ENCODE results near the gene R3HDM2.

R3HDM2 gene

DNA sequence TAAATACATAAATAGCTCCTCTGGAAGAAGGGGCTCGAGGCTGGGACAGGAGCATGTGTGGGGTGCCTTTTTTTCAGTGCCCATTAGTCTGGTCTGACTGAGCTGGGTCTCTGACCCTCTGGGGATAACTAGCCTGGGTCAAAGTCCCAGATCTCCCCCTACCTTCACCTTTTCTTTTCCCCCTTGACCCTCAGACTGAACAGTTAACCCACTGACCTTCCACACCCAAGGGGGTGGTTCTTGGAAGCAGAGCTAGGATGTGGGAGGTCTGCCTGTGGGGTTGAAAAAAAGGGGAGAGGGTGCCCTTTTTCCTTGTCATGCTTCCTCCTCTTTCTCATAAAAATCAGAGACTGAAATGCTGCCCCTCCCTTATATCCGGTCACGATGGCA lies 27.8 kb upstream of the R3HDM2 start:
- TF ChIP-seq CTCF (conservative IDR thresholded peaks at IDR 0.05; ENCODE audit: low read depth, low read length): no peak
- H3K4me3 ChIP-seq (ENCODE audit: low read depth, low read length): peak overlapping the region; percentile 73
- DNase-seq (ENCODE audit: low read depth): no peak

DNA sequence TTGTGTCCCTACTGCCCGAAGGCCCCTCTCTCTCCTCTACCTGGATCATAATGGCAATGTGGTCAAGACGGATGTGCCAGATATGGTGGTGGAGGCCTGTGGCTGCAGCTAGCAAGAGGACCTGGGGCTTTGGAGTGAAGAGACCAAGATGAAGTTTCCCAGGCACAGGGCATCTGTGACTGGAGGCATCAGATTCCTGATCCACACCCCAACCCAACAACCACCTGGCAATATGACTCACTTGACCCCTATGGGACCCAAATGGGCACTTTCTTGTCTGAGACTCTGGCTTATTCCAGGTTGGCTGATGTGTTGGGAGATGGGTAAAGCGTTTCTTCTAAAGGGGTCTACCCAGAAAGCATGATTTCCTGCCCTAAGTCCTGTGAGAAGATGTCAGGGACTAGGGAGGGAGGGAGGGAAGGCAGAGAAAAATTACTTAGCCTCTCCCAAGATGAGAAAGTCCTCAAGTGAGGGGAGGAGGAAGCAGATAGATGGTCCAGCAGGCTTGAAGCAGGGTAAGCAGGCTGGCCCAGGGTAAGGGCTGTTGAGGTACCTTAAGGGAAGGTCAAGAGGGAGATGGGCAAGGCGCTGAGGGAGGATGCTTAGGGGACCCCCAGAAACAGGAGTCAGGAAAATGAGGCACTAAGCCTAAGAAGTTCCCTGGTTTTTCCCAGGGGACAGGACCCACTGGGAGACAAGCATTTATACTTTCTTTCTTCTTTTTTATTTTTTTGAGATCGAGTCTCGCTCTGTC lies 26.1 kb upstream of the R3HDM2 start:
- DNase-seq (ENCODE audit: low read depth): no peak
- H3K4me3 ChIP-seq (ENCODE audit: low read depth, low read length): no peak overlapping the region
- no peak for TF ChIP-seq CTCF (conservative IDR thresholded peaks at IDR 0.05; ENCODE audit: low read depth, low read length)

GRCh38 chr12:57456145-57456700 lies 25.4 kb upstream of the R3HDM2 start:
- peak overlapping the region; percentile 27 for H3K4me3 ChIP-seq (ENCODE audit: low read depth, low read length)
- peak; percentile 70 for TF ChIP-seq CTCF (conservative IDR thresholded peaks at IDR 0.05; ENCODE audit: low read depth, low read length)
- DNase-seq (ENCODE audit: low read depth): peak; percentile 56

DNA sequence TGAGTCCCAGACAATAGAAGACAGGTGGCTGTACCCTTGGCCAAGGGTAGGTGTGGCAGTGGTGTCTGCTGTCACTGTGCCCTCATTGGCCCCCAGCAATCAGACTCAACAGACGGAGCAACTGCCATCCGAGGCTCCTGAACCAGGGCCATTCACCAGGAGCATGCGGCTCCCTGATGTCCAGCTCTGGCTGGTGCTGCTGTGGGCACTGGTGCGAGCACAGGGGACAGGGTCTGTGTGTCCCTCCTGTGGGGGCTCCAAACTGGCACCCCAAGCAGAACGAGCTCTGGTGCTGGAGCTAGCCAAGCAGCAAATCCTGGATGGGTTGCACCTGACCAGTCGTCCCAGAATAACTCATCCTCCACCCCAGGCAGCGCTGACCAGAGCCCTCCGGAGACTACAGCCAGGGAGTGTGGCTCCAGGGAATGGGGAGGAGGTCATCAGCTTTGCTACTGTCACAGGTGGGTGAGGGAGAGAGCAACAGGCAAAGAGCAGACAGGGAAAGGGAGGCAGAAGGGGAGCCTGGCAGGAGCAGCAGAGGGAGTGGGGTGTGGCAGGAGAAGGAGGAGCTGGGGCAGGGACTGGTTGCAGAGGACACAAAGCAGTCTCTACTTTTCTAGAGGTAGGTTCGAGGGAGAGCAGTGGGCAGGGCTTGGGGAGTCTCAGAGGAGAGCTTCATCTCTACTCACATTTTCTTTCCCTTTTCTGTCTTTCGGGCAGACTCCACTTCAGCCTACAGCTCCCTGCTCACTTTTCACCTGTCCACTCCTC lies 24.7 kb upstream of the R3HDM2 start:
- TF ChIP-seq CTCF (conservative IDR thresholded peaks at IDR 0.05; ENCODE audit: low read depth, low read length): no peak
- peak overlapping the region; percentile 27 for H3K4me3 ChIP-seq (ENCODE audit: low read depth, low read length)
- DNase-seq (ENCODE audit: low read depth): no peak

DNA sequence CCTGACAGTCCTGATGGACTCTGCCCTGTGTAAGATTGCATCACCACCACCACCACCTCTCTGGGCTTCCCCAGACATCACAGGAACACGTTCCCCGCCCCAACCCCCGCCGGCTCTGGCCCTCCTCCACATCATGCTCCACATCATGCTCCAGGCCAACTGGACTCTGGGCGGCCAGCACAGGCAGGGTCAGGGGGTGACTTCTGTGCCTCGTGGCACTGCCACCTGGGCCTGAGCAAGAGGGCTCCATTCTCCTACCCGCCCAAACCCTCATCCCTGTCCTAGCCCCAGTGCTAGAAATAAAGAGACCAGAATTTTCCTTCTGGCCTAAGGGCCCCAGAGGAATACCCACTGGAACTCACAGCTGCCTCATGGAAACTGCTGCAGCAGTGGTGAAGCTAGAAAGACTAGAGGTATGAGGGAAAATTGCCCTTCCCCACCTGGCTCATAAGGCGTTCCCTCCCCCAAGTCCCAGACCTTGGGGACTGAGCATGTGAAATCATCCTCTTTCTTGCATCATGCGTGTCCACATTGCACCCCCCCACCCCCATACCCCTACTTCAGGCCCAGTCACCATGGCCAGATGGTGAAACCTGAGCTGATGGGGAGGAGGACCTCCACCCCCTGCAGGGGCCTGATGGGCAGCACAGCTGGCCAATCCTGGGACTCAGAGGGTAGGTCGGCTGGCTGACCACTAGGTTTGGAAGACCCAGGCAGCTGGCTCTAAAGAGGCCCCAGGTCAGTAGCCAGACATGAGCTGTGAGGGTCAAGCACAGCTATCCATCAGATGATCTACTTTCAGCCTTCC lies 23.9 kb upstream of the R3HDM2 start, which contains the start of gene INHBE:
Gene INHBE, plus strand, starts transcription at position 742 of the 808 bp plus-strand sequence. CDS start 230 bp downstream, outside the sequence.
- DNase-seq (ENCODE audit: low read depth): peak; percentile 97
- peak within 1 kb of the TSS; percentile 27 for H3K4me3 ChIP-seq (ENCODE audit: low read depth, low read length)
- TF ChIP-seq CTCF (conservative IDR thresholded peaks at IDR 0.05; ENCODE audit: low read depth, low read length): no peak

- H3K4me3 ChIP-seq (ENCODE audit: low read depth, low read length): no peak overlapping the region
- no peak for TF ChIP-seq CTCF (conservative IDR thresholded peaks at IDR 0.05; ENCODE audit: low read depth, low read length)
- DNase-seq (ENCODE audit: low read depth): no peak
These were observed 23.3 kb upstream of the R3HDM2 start for GRCh38 chr12:57454213-57454565.

Measured in choroid plexus epithelial cell (primary cell).